ENCODE measurements around the gene GSDME.
"Not testable (repeated sequence)": the region's sequence is repeated elsewhere in the genome, so short reads cannot be mapped to it uniquely, and the experiment has no call there.

The GSDME gene

GRCh38 chr7:24757353-24758275, at the start of gene GSDME:
GSDME (minus strand) TSS chr7:24757464; CDS start chr7:24749774, 7,690 bp downstream.
- peak; percentile 58 to 70 for DNase-seq

- no peak for DNase-seq
Observed at GRCh38 chr7:24802300-24802699, 45.0 kb upstream of the GSDME start.

GRCh38 chr7:24801883-24802282, 44.6 kb upstream of the GSDME start:
- DNase-seq = no peak

GRCh38 chr7:24800667-24801066, 43.4 kb upstream of the GSDME start:
- no peak for DNase-seq

- no peak for DNase-seq
Observed at GRCh38 chr7:24800073-24800472, 42.8 kb upstream of the GSDME start.

GRCh38 chr7:24799506-24799905, 42.2 kb upstream of the GSDME start:
- no peak for DNase-seq

- no peak for DNase-seq
Observed at GRCh38 chr7:24798261-24798660, 41.0 kb upstream of the GSDME start.

- DNase-seq = no peak
Observed at GRCh38 chr7:24797270-24797669, 40.0 kb upstream of the GSDME start.

- no peak for DNase-seq
Observed at GRCh38 chr7:24795407-24795767, 38.1 kb upstream of the GSDME start.

- DNase-seq = not testable (repeated sequence)
Observed at GRCh38 chr7:24794751-24795406, 37.6 kb upstream of the GSDME start.

- peak in 1 of 2 donors; percentile 40 for DNase-seq
Observed at GRCh38 chr7:24793982-24794648, 36.9 kb upstream of the GSDME start.

GRCh38 chr7:24788961-24789576, 31.8 kb upstream of the GSDME start:
- peak in 1 of 2 donors; percentile 49 for DNase-seq

- DNase-seq = no peak
Observed at GRCh38 chr7:24788075-24788474, 30.8 kb upstream of the GSDME start.

- peak; percentile 97 to 99 for DNase-seq
Observed at GRCh38 chr7:24786941-24787340, 29.7 kb upstream of the GSDME start.

- DNase-seq = peak; percentile 92 to 98
Observed at GRCh38 chr7:24786306-24786705, 29.0 kb upstream of the GSDME start.

- peak in 1 of 2 donors; percentile 18 for DNase-seq
Observed at GRCh38 chr7:24784277-24784676, 27.0 kb upstream of the GSDME start.

- DNase-seq = peak; percentile 78 to 91
Observed at GRCh38 chr7:24783698-24784097, 26.4 kb upstream of the GSDME start.

- DNase-seq = peak; percentile 86 to 97
Observed at GRCh38 chr7:24781106-24781505, 23.8 kb upstream of the GSDME start.

- DNase-seq = no peak
Observed at GRCh38 chr7:24779283-24779655, 22.0 kb upstream of the GSDME start.

GRCh38 chr7:24778543-24779282, 21.4 kb upstream of the GSDME start:
- peak; percentile 89 to 97 for DNase-seq

GRCh38 chr7:24777806-24778205, 20.5 kb upstream of the GSDME start:
- no peak for DNase-seq

- no peak for DNase-seq
Observed at GRCh38 chr7:24773646-24774045, 16.4 kb upstream of the GSDME start.

Measured in inflammatory macrophage treated with lipopolysaccharide for 1 hour (primary cell).